IMR-90 (cell line): ENCODE measurements around the gene IRX1. TPM values are rescaled to one million over a fixed set of nuclear protein-coding genes. Genes with fewer than 3 reads are reported as not detected.

Source experiments
- ATAC-seq: fragments of 200-7000 bp; cut with Tn5 transposase; 2 replicates; pipeline ENCODE4 v1.9.1; 2020; ENCODE audit warnings: low read depth, mild to moderate bottlenecking, moderate library complexity
- BruUV-seq: library from RNA; stranded (reverse); fragments of 400-500 nt; replicated peaks from 2 replicates; lab custom pipeline; 2021; lab: Mats Ljungman, UMichigan
- CTCF ChIA-PET: fragments of 300-600 bp; formaldehyde crosslinking; extraction: SDS; loops from one replicate; lab custom pipeline; 2021; ENCODE audit warnings: antibody characterized with exemption; lab: Yijun Ruan, JAX
- POLR2A ChIA-PET: fragments of 300-600 bp; sonication (Branson Sonifier 250); formaldehyde crosslinking; loops from one replicate; lab custom pipeline; 2022; ENCODE audit warnings: antibody characterized with exemption; ENCODE audit not compliant: unreplicated experiment; lab: Charles Lee
- DNase-seq: peaks from one replicate; pipeline ENCODE4 v3.0.0; 2013
- H2AFZ ChIP-seq: replicated peaks from 2 replicates; pipeline ENCODE3; 2013; ENCODE audit warnings: low read length, mild to moderate bottlenecking; ENCODE audit not compliant: poor library complexity
- H2AK5ac ChIP-seq: 2 replicates; pipeline ENCODE4 v1.6.1; 2013; ENCODE audit warnings: low read depth, low read length, inconsistent platforms
- H2AK9ac ChIP-seq: replicated peaks from 2 replicates; pipeline ENCODE3; 2013; ENCODE audit warnings: mild to moderate bottlenecking, low read depth, low read length, moderate library complexity; ENCODE audit not compliant: poor library complexity
- H2BK120ac ChIP-seq: 2 replicates; pipeline ENCODE4 v1.6.1; 2013; ENCODE audit warnings: low read depth, low read length, inconsistent platforms
- H2BK15ac ChIP-seq: 3 replicates; pipeline ENCODE4 v1.6.1; 2013; ENCODE audit warnings: low read depth, low read length, inconsistent platforms
- H2BK20ac ChIP-seq: 2 replicates; pipeline ENCODE4 v1.6.1; 2013; ENCODE audit warnings: low read depth, mild to moderate bottlenecking, inconsistent platforms, low read length, moderate library complexity
- H2BK5ac ChIP-seq: 2 replicates; pipeline ENCODE4 v1.6.1; 2013; ENCODE audit warnings: mild to moderate bottlenecking, low read depth, low read length, inconsistent platforms; ENCODE audit not compliant: poor library complexity, severe bottlenecking
- H3K14ac ChIP-seq: replicated peaks from 2 replicates; pipeline ENCODE4 v1.6.1; 2013; ENCODE audit warnings: low read depth, low read length, inconsistent platforms
- H3K18ac ChIP-seq: 2 replicates; pipeline ENCODE4 v1.6.1; 2013; ENCODE audit warnings: low read depth, low read length, control low read depth
- H3K23ac ChIP-seq: 2 replicates; pipeline ENCODE4 v1.6.1; 2013; ENCODE audit warnings: low read depth, low read length, inconsistent platforms
- H3K27ac ChIP-seq: 2 replicates; pipeline ENCODE4 v1.5.1; 2013; ENCODE audit warnings: mild to moderate bottlenecking, control low read depth, low read length; ENCODE audit not compliant: insufficient read depth
- H3K27me3 ChIP-seq: 2 replicates; pipeline ENCODE4 v1.6.1; 2013; ENCODE audit warnings: low read length; ENCODE audit not compliant: control insufficient read depth, insufficient read depth
- H3K36me3 ChIP-seq: 2 replicates; pipeline ENCODE4 v1.6.1; 2013; ENCODE audit warnings: low read length, mixed read lengths; ENCODE audit not compliant: control insufficient read depth, insufficient read depth
- H3K4ac ChIP-seq: 2 replicates; pipeline ENCODE4 v1.6.1; 2013; ENCODE audit warnings: low read depth, low read length, inconsistent platforms
- H3K4me1 ChIP-seq: 2 replicates; pipeline ENCODE4 v1.6.1; 2013; ENCODE audit warnings: low read length, mixed read lengths; ENCODE audit not compliant: control insufficient read depth, insufficient read depth
- H3K4me2 ChIP-seq: 2 replicates; pipeline ENCODE4 v1.6.1; 2013; ENCODE audit warnings: low read depth, mild to moderate bottlenecking, control low read depth, low read length, moderate library complexity
- H3K4me3 ChIP-seq: 2 replicates; pipeline ENCODE4 v1.5.1; 2013; ENCODE audit warnings: low read depth, mild to moderate bottlenecking, control low read depth, low read length, moderate library complexity; ENCODE audit not compliant: insufficient read depth
- H3K56ac ChIP-seq: 2 replicates; pipeline ENCODE4 v1.6.1; 2013; ENCODE audit warnings: low read length, inconsistent platforms; ENCODE audit not compliant: insufficient read depth; ENCODE audit errors: extremely low read depth
- H3K79me1 ChIP-seq, 2 experiments: 2 replicates each; pipeline ENCODE4 v1.6.1; 2013; ENCODE audit warnings: low read length in 2 of 2, inconsistent platforms in 1 of 2, low read depth in 1 of 2
- H3K9ac ChIP-seq: 2 replicates; pipeline ENCODE4 v1.6.1; 2013; ENCODE audit warnings: low read depth, low read length, control low read depth
- H3K9me1 ChIP-seq: 2 replicates; pipeline ENCODE4 v1.6.1; 2013; ENCODE audit warnings: low read length, inconsistent platforms; ENCODE audit not compliant: insufficient read depth
- H3K9me3 ChIP-seq: 2 replicates; pipeline ENCODE4 v1.6.1; 2013; ENCODE audit warnings: low read length; ENCODE audit not compliant: control insufficient read depth, insufficient read depth
- H4K20me1 ChIP-seq: 2 replicates; pipeline ENCODE4 v1.6.1; 2013; ENCODE audit warnings: low read length, inconsistent platforms; ENCODE audit not compliant: insufficient read depth
- H4K5ac ChIP-seq: 2 replicates; pipeline ENCODE4 v1.6.1; 2013; ENCODE audit warnings: mild to moderate bottlenecking, low read depth, low read length, control low read depth
- H4K8ac ChIP-seq, 2 experiments: 2 replicates each; pipeline ENCODE4 v1.6.1; 2013; ENCODE audit warnings: low read depth in 2 of 2, low read length in 2 of 2, control low read depth in 1 of 2, inconsistent platforms in 1 of 2
- H4K91ac ChIP-seq: 2 replicates; pipeline ENCODE4 v1.6.1; 2013; ENCODE audit warnings: low read depth, low read length, inconsistent platforms; ENCODE audit not compliant: insufficient read depth
- BHLHE40 ChIP-seq: fragments of 150-350 bp; IDR thresholded peaks from 2 replicates; pipeline ENCODE4 v1.6.1; 2016; ENCODE audit warnings: mild to moderate bottlenecking, low read depth, low read length
- CEBPB ChIP-seq: IDR thresholded peaks from 2 replicates; pipeline ENCODE4 v1.6.1; 2012; ENCODE audit warnings: low read depth, low read length, improper control_type of control experiment
- CHD1 ChIP-seq: IDR thresholded peaks from 2 replicates; pipeline ENCODE4 v1.6.1; 2012; ENCODE audit warnings: low read depth, low read length, improper control_type of control experiment
- FOS ChIP-seq: fragments of 150-350 bp; IDR thresholded peaks from 2 replicates; pipeline ENCODE4 v1.6.1; 2016; ENCODE audit warnings: low read depth, low read length
- MAFK ChIP-seq: IDR thresholded peaks from 2 replicates; pipeline ENCODE4 v1.6.1; 2012; ENCODE audit warnings: low read depth, low read length, improper control_type of control experiment
- MAZ ChIP-seq: IDR thresholded peaks from 2 replicates; pipeline ENCODE4 v1.6.1; 2012; ENCODE audit warnings: low read depth, mild to moderate bottlenecking, low read length, improper control_type of control experiment, moderate library complexity, borderline replicate concordance
- MXI1 ChIP-seq: IDR thresholded peaks from 2 replicates; pipeline ENCODE4 v1.6.1; 2012; ENCODE audit warnings: low read depth, mild to moderate bottlenecking, low read length, moderate library complexity, borderline replicate concordance
- NFE2L2 ChIP-seq: fragments of 150-350 bp; IDR thresholded peaks from 2 replicates; pipeline ENCODE4 v1.6.1; 2016; ENCODE audit warnings: low read depth, mild to moderate bottlenecking, low read length
- POLR2A ChIP-seq: IDR thresholded peaks from 2 replicates; pipeline ENCODE4 v1.6.1; 2012; ENCODE audit warnings: mild to moderate bottlenecking, low read depth, low read length
- RAD21 ChIP-seq: IDR thresholded peaks from 2 replicates; pipeline ENCODE4 v1.6.1; 2012; ENCODE audit warnings: low read length, improper control_type of control experiment
- RCOR1 ChIP-seq: IDR thresholded peaks from 2 replicates; pipeline ENCODE4 v1.6.1; 2012; ENCODE audit warnings: mild to moderate bottlenecking, low read length, improper control_type of control experiment; ENCODE audit not compliant: insufficient replicate concordance
- RFX5 ChIP-seq: IDR thresholded peaks from 2 replicates; pipeline ENCODE4 v1.8.0; 2012; ENCODE audit warnings: low read depth, mild to moderate bottlenecking, low read length, moderate library complexity
- SMC3 ChIP-seq: fragments of 150-350 bp; IDR thresholded peaks from 2 replicates; pipeline ENCODE4 v1.6.1; 2016; ENCODE audit warnings: low read depth, mild to moderate bottlenecking, antibody characterized with exemption, low read length, moderate library complexity
- WGBS, 2 experiments: methylation state at CpG; one replicate each; pipeline versions ENCODE4 v1.1.5 to v1.1.7; 2013; ENCODE audit warnings: missing lambda C conversion rate in 2 of 2; ENCODE audit not compliant: insufficient read length in 1 of 2; ENCODE audit errors: extremely low coverage in 2 of 2; 5-methylcytosine and 5-hydroxymethylcytosine counted together
- dilution Hi-C: fragments of 300-500 bp; cut with HindIII; formaldehyde crosslinking; loops from one replicate; pipeline ENCODE4 v1.14.3; 2018; ENCODE audit warnings: low sequenced_read_pairs; ENCODE audit not compliant: unreplicated experiment
- in situ Hi-C: fragments of 300-500 bp; cut with MboI; formaldehyde crosslinking; loops from 3 replicates; pipeline ENCODE4 v1.14.3; 2019; ENCODE audit warnings: low sequenced_read_pairs, inconsistent platforms, mixed read lengths
- intact Hi-C: fragments of 100-400 bp; cut with micrococcal nuclease; formaldehyde crosslinking; loops from 2 replicates; pipeline ENCODE4 v1.10.0; 2022
- polyA plus RNA-seq, 3 experiments: library from polyadenylated mRNA; depleted of rRNA; stranded (reverse); fragments of >200 nt; gene quantifications; 2 replicates each; pipeline ENCODE4 v1.2.3, GENCODE V29; 2012; ENCODE audit warnings: low replicate concordance in 1 of 3
- total RNA-seq: library from RNA; depleted of rRNA; stranded (reverse); fragments of >200 nt; gene quantifications from 2 replicates; pipeline ENCODE4 v1.2.3, GENCODE V29; 2012
- TF ChIP-seq, protein P1 (sequence below): fragments of 150-350 bp; IDR thresholded peaks from 2 replicates; pipeline ENCODE4 v1.6.1; 2017; ENCODE audit warnings: mild to moderate bottlenecking, antibody characterized with exemption, low read length, low read depth
- TF ChIP-seq, protein P2 (sequence below): fragments of 150-350 bp; IDR thresholded peaks from 2 replicates; pipeline ENCODE4 v1.6.1; 2016; ENCODE audit warnings: low read depth, mild to moderate bottlenecking, low read length, moderate library complexity, borderline replicate concordance
- TF ChIP-seq, protein P3 (sequence below): conservative IDR thresholded peaks from 2 replicates; pipeline ENCODE4 v1.5.1; 2012; ENCODE audit warnings: mild to moderate bottlenecking, low read depth, low read length, improper control_type of control experiment

The IRX1 gene
- total and polyA plus RNA-seq, 2 of the 4 experiments (the other 2 are of a cell fraction): not detected

DNA sequence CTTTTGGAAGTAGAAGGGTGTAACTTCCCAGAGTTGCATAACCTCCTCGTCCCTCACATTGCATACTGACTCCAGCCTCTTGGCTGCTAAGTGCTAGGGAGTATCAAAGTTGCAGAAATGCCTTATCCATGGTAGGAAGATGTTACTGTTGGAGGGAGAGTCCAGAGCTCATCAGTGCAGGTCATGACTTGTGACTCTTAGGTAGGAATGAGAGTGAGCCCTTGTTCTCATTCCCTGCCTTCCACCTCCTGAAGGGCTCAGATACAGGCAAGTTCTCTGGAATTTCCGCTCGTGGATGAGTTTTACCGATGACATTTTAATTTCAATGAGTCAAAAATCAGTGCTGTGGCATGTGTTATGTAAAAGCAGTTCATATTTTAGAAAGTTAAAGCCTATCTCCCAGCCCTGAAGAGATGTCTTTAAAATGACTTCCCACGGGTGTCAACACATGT lies 17.0 kb downstream of the IRX1 start:
- intact Hi-C loops: no loop called here
- no peak overlapping the region for H2BK15ac ChIP-seq
- ChIA-PET POLR2A (no interaction called here), CTCF (no interaction called here)
- TF ChIP-seq CEBPB (no peak), MAFK (no peak), POLR2A (no peak), RAD21 (no peak), NFE2L2 (no peak), SMC3 (no peak), MAZ (no peak), FOS (no peak), CHD1 (no peak), BHLHE40 (no peak), RCOR1 (no peak), RFX5 (no peak), MXI1 (no peak)
- TF ChIP-seq, protein P1, sequence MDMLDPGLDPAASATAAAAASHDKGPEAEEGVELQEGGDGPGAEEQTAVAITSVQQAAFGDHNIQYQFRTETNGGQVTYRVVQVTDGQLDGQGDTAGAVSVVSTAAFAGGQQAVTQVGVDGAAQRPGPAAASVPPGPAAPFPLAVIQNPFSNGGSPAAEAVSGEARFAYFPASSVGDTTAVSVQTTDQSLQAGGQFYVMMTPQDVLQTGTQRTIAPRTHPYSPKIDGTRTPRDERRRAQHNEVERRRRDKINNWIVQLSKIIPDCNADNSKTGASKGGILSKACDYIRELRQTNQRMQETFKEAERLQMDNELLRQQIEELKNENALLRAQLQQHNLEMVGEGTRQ: no peak
- TF ChIP-seq, protein P2, sequence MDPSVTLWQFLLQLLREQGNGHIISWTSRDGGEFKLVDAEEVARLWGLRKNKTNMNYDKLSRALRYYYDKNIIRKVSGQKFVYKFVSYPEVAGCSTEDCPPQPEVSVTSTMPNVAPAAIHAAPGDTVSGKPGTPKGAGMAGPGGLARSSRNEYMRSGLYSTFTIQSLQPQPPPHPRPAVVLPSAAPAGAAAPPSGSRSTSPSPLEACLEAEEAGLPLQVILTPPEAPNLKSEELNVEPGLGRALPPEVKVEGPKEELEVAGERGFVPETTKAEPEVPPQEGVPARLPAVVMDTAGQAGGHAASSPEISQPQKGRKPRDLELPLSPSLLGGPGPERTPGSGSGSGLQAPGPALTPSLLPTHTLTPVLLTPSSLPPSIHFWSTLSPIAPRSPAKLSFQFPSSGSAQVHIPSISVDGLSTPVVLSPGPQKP: no peak
- TF ChIP-seq, protein P3, sequence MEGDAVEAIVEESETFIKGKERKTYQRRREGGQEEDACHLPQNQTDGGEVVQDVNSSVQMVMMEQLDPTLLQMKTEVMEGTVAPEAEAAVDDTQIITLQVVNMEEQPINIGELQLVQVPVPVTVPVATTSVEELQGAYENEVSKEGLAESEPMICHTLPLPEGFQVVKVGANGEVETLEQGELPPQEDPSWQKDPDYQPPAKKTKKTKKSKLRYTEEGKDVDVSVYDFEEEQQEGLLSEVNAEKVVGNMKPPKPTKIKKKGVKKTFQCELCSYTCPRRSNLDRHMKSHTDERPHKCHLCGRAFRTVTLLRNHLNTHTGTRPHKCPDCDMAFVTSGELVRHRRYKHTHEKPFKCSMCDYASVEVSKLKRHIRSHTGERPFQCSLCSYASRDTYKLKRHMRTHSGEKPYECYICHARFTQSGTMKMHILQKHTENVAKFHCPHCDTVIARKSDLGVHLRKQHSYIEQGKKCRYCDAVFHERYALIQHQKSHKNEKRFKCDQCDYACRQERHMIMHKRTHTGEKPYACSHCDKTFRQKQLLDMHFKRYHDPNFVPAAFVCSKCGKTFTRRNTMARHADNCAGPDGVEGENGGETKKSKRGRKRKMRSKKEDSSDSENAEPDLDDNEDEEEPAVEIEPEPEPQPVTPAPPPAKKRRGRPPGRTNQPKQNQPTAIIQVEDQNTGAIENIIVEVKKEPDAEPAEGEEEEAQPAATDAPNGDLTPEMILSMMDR: no peak
- H3K14ac ChIP-seq: no peak overlapping the region
- H3K9me1 ChIP-seq: no peaks in the 10 kb centered on the region
- H3K4me2 ChIP-seq: no peak overlapping the region
- no peak overlapping the region for H3K4ac ChIP-seq
- no peak overlapping the region for H2BK120ac ChIP-seq
- H2BK20ac ChIP-seq: no peak overlapping the region
- no peak overlapping the region for H3K27ac ChIP-seq
- ATAC-seq (no peak), DNase-seq (no peak)
- no peak overlapping the region for H2AK9ac ChIP-seq
- no peak overlapping the region for H2AFZ ChIP-seq
- no peak overlapping the region for H3K56ac ChIP-seq
- H2BK5ac ChIP-seq: no peak overlapping the region
- H3K9ac ChIP-seq: no peak overlapping the region
- no peaks in the 10 kb centered on the region for H3K4me1 ChIP-seq
- no peak overlapping the region for H3K23ac ChIP-seq
- no peaks in the 10 kb centered on the region for H3K36me3 ChIP-seq
- H3K79me1 ChIP-seq: no peaks in the 10 kb centered on the region
- BruUV-seq: no TSS peak
- H2AK5ac ChIP-seq: no peak overlapping the region
- dilution Hi-C loops: no loop called here
- no peak overlapping the region for H4K91ac ChIP-seq
- peaks cover 7% of the 10 kb centered on the region for H3K9me3 ChIP-seq
- WGBS, 2 experiments: 33% methylated on average over 1 of the region's 5 CpGs; no CpG with 5 or more reads in 1 of the 2 experiments
- no peaks in the 10 kb centered on the region for H4K20me1 ChIP-seq
- no peak overlapping the region for H3K18ac ChIP-seq
- no peak overlapping the region for H3K4me3 ChIP-seq
- no peak overlapping the region for H4K5ac ChIP-seq
- in situ Hi-C loops: no loop called here
- H3K27me3 ChIP-seq: no peaks in the 10 kb centered on the region
- H4K8ac ChIP-seq: no peak overlapping the region
